Parathyroid adenoma (tissue), 2 donors: ENCODE measurements around the gene NMNAT2.

Experiments
- H2AFZ ChIP-seq: fragments of 300-600 bp; sonication (generic); one replicate; pipeline ENCODE4 v1.7.0; 2017; ENCODE audit warnings: antibody characterized with exemption, mild to moderate bottlenecking
- H3K27ac ChIP-seq: fragments of 300-600 bp; sonication (generic); one replicate; pipeline ENCODE4 v1.7.0; 2017
- H3K27me3 ChIP-seq: fragments of 300-600 bp; sonication (generic); one replicate; pipeline ENCODE4 v1.7.0; 2017; ENCODE audit warnings: low read length; ENCODE audit not compliant: control insufficient read depth, insufficient read depth
- H3K36me3 ChIP-seq: fragments of 300-600 bp; sonication (generic); one replicate; pipeline ENCODE4 v1.7.0; 2017; ENCODE audit warnings: low read length; ENCODE audit not compliant: control insufficient read depth, insufficient read depth
- H3K4me1 ChIP-seq: fragments of 300-600 bp; sonication (generic); one replicate; pipeline ENCODE4 v1.7.0; 2017; ENCODE audit warnings: control low read depth
- H3K4me2 ChIP-seq: fragments of 300-600 bp; sonication (generic); one replicate; pipeline ENCODE4 v1.7.0; 2017; ENCODE audit warnings: low read length
- H3K4me3 ChIP-seq: fragments of 300-600 bp; sonication (generic); one replicate; pipeline ENCODE4 v1.7.0; 2017; ENCODE audit warnings: low read depth, low read length
- H3K79me2 ChIP-seq: fragments of 300-600 bp; sonication (generic); one replicate; pipeline ENCODE4 v1.7.0; 2017; ENCODE audit warnings: control low read depth
- H3K9ac ChIP-seq: fragments of 300-600 bp; sonication (generic); one replicate; pipeline ENCODE4 v1.7.0; 2017; ENCODE audit warnings: mild to moderate bottlenecking
- H3K9me3 ChIP-seq: fragments of 300-600 bp; sonication (generic); one replicate; pipeline ENCODE4 v1.7.0; 2017; ENCODE audit warnings: low read length; ENCODE audit not compliant: control insufficient read depth
- CTCF ChIP-seq: fragments of 300-600 bp; sonication (generic); IDR thresholded peaks from one replicate; pipeline ENCODE4 v1.7.0; 2017; ENCODE audit warnings: antibody characterized with exemption, mild to moderate bottlenecking
- donor health status: primary hyperparathyroidism.

NMNAT2 gene

GRCh38 chr1:183198463-183198862 lies 219.7 kb downstream of the NMNAT2 start:
- Histone ChIP-seq H3K27ac (no peak overlapping the region), H3K27me3 (no peaks in the 10 kb centered on the region), H3K79me2 (no peaks in the 10 kb centered on the region), H3K4me3 (no peak overlapping the region), H3K36me3 (no peaks in the 10 kb centered on the region), H3K4me2 (no peak overlapping the region), H3K9me3 (no peaks in the 10 kb centered on the region), H3K4me1 (no peaks in the 10 kb centered on the region), H2AFZ (no peak overlapping the region), H3K9ac (no peak overlapping the region)
- TF ChIP-seq CTCF = no peak
